IPS-18a (cell line): Measurements from ENCODE around the gene PET117.
"Not testable (repeated sequence)": the region's sequence is repeated elsewhere in the genome, so short reads cannot be mapped to it uniquely, and the experiment has no call there.

Experiments used
- H3K27ac ChIP-seq: one replicate; pipeline ENCODE4 v1.5.1; 2013; ENCODE audit warnings: low read length
- H3K27me3 ChIP-seq: one replicate; pipeline ENCODE4 v1.6.1; 2013; ENCODE audit warnings: mild to moderate bottlenecking, low read length; ENCODE audit not compliant: control insufficient read depth, insufficient read depth
- H3K36me3 ChIP-seq: one replicate; pipeline ENCODE4 v1.6.1; 2013; ENCODE audit warnings: low read depth, low read length; ENCODE audit not compliant: control insufficient read depth
- H3K4me1 ChIP-seq: one replicate; pipeline ENCODE4 v1.6.1; 2013; ENCODE audit warnings: low read depth, low read length; ENCODE audit not compliant: control insufficient read depth
- H3K4me3 ChIP-seq: one replicate; pipeline ENCODE4 v1.5.1; 2013; ENCODE audit warnings: low read length
- H3K9ac ChIP-seq: one replicate; pipeline ENCODE4 v1.6.1; 2013; ENCODE audit warnings: mild to moderate bottlenecking, low read length, moderate library complexity
- H3K9me3 ChIP-seq: one replicate; pipeline ENCODE4 v1.6.1; 2013; ENCODE audit warnings: low read depth, low read length; ENCODE audit not compliant: control insufficient read depth

Gene PET117

GRCh38 chr20:18103497-18103896 lies 34.2 kb upstream of the PET117 start:
- Histone ChIP-seq H3K27me3 (no peaks in the 10 kb centered on the region), H3K4me3 (no peak overlapping the region), H3K9me3 (no peaks in the 10 kb centered on the region), H3K36me3 (no peaks in the 10 kb centered on the region), H3K27ac (no peak overlapping the region), H3K4me1 (no peaks in the 10 kb centered on the region), H3K9ac (no peak overlapping the region)

GRCh38 chr20:18108326-18108725 lies 29.3 kb upstream of the PET117 start:
- H3K4me1 ChIP-seq: no peaks in the 10 kb centered on the region
- no peak overlapping the region for H3K27ac ChIP-seq

GRCh38 chr20:18128574-18128973 lies 9.1 kb upstream of the PET117 start:
- not testable (repeated sequence) for H3K36me3 ChIP-seq, H3K9me3 ChIP-seq, H3K4me3 ChIP-seq

More at GRCh38 chr20:18108326-18108725, 29.3 kb upstream of the PET117 start:
- no peak overlapping the region for H3K9ac ChIP-seq
- H3K27me3 ChIP-seq: no peaks in the 10 kb centered on the region
- no peak overlapping the region for H3K4me3 ChIP-seq
- no peaks in the 10 kb centered on the region for H3K36me3 ChIP-seq
- no peaks in the 10 kb centered on the region for H3K9me3 ChIP-seq

GRCh38 chr20:18132663-18133062 lies 5.0 kb upstream of the PET117 start:
- Histone ChIP-seq H3K36me3 (no peaks in the 10 kb centered on the region), H3K4me1 (peaks cover 6% of the 10 kb centered on the region), H3K4me3 (no peak overlapping the region), H3K9ac (no peak overlapping the region), H3K27me3 (peaks cover 6% of the 10 kb centered on the region), H3K9me3 (no peaks in the 10 kb centered on the region), H3K27ac (no peak overlapping the region)

More at GRCh38 chr20:18128574-18128973, 9.1 kb upstream of the PET117 start:
- not testable (repeated sequence) for H3K27ac ChIP-seq, H3K27me3 ChIP-seq, H3K9ac ChIP-seq, H3K4me1 ChIP-seq

GRCh38 chr20:18133962-18134361 lies 3.7 kb upstream of the PET117 start:
- no peak overlapping the region for H3K4me3 ChIP-seq
- peaks cover 9% of the 10 kb centered on the region for H3K4me1 ChIP-seq
- peaks cover 6% of the 10 kb centered on the region for H3K27me3 ChIP-seq
- H3K9me3 ChIP-seq: no peaks in the 10 kb centered on the region
- no peak overlapping the region for H3K27ac ChIP-seq
- no peak overlapping the region for H3K9ac ChIP-seq
- no peaks in the 10 kb centered on the region for H3K36me3 ChIP-seq

GRCh38 chr20:18138266-18138582 lies 561 bp downstream of the PET117 start:
- Histone ChIP-seq H3K4me1 (peaks cover 16% of the 10 kb centered on the region), H3K27me3 (peaks cover 6% of the 10 kb centered on the region), H3K27ac (peak overlapping the region; percentile 81), H3K9ac (peak overlapping the region; percentile 95), H3K4me3 (peak overlapping the region; percentile 83), H3K9me3 (no peaks in the 10 kb centered on the region), H3K36me3 (peaks cover 13% of the 10 kb centered on the region)

- H3K9ac ChIP-seq: peak overlapping the region; percentile 95
- peak overlapping the region; percentile 83 for H3K4me3 ChIP-seq
- H3K36me3 ChIP-seq: peaks cover 13% of the 10 kb centered on the region
- peaks cover 16% of the 10 kb centered on the region for H3K4me1 ChIP-seq
- peaks cover 6% of the 10 kb centered on the region for H3K27me3 ChIP-seq
- no peaks in the 10 kb centered on the region for H3K9me3 ChIP-seq
- no peak overlapping the region for H3K27ac ChIP-seq
Measured at GRCh38 chr20:18138639-18139583, 1.2 kb downstream of the PET117 start.

GRCh38 chr20:18139832-18140231 lies 2.2 kb downstream of the PET117 start:
- Histone ChIP-seq H3K9me3 (no peaks in the 10 kb centered on the region), H3K9ac (no peak overlapping the region), H3K27ac (no peak overlapping the region), H3K4me3 (no peak overlapping the region), H3K4me1 (peaks cover 16% of the 10 kb centered on the region), H3K36me3 (peaks cover 13% of the 10 kb centered on the region), H3K27me3 (peaks cover 6% of the 10 kb centered on the region)

GRCh38 chr20:18144541-18145099 lies 7.0 kb downstream of the PET117 start:
- no peaks in the 10 kb centered on the region for H3K9me3 ChIP-seq
- H3K9ac ChIP-seq: no peak overlapping the region
- H3K4me3 ChIP-seq: no peak overlapping the region
- H3K4me1 ChIP-seq: peaks cover under 1% of the 10 kb centered on the region
- H3K27me3 ChIP-seq: no peaks in the 10 kb centered on the region
- H3K36me3 ChIP-seq: peaks cover 22% of the 10 kb centered on the region
- H3K27ac ChIP-seq: no peak overlapping the region

GRCh38 chr20:18154342-18154741 lies 16.7 kb downstream of the PET117 start:
- Histone ChIP-seq H3K9me3 (no peaks in the 10 kb centered on the region), H3K9ac (no peak overlapping the region), H3K27ac (no peak overlapping the region), H3K36me3 (peaks cover 30% of the 10 kb centered on the region), H3K4me1 (no peaks in the 10 kb centered on the region), H3K4me3 (no peak overlapping the region), H3K27me3 (no peaks in the 10 kb centered on the region)

- no peaks in the 10 kb centered on the region for H3K4me1 ChIP-seq
- H3K27ac ChIP-seq: no peak overlapping the region
- H3K36me3 ChIP-seq: peaks cover 30% of the 10 kb centered on the region
Measured at GRCh38 chr20:18156045-18156444, 18.4 kb downstream of the PET117 start.

GRCh38 chr20:18164356-18164755 lies 26.7 kb downstream of the PET117 start:
- Histone ChIP-seq H3K27me3 (no peaks in the 10 kb centered on the region), H3K4me1 (peaks cover 13% of the 10 kb centered on the region), H3K9ac (no peak overlapping the region), H3K9me3 (no peaks in the 10 kb centered on the region), H3K4me3 (no peak overlapping the region), H3K36me3 (peaks cover 34% of the 10 kb centered on the region), H3K27ac (no peak overlapping the region)

More at GRCh38 chr20:18156045-18156444, 18.4 kb downstream of the PET117 start:
- H3K27me3 ChIP-seq: no peaks in the 10 kb centered on the region
- no peak overlapping the region for H3K9ac ChIP-seq
- H3K9me3 ChIP-seq: no peaks in the 10 kb centered on the region
- no peak overlapping the region for H3K4me3 ChIP-seq
